ENCODE data around the gene CCDC167. TPM values are rescaled to one million over a fixed set of nuclear protein-coding genes. Genes with fewer than 3 reads are reported as not detected.
A peak's percentile ranks its signal among the peaks of the same experiment; 100 is the strongest.

CCDC167 gene
- total RNA-seq, 1 experiment from 2014 or later, result 31.5 TPM

- intact Hi-C loops (cut with micrococcal nuclease; ENCODE audit: unreplicated experiment), result loop anchor here (2.0 to 10.0 kb wide), 3 partner anchors 82 to 1090 kb away; no protein-coding TSS in a partner anchor
- POLR2A ChIA-PET (ENCODE audit: low non-redundant PET), result no interaction called here
- H3K4me3 ChIP-seq (ENCODE audit: low read depth, low read length, poor library complexity, severe bottlenecking), result no peak overlapping the region
- no peaks in the 10 kb centered on the region for H3K27me3 ChIP-seq (replicated peaks; ENCODE audit: insufficient read depth, low read depth, low read length, poor library complexity)
- no peak for DNase-seq (ENCODE audit: low spot score)
- peaks cover 13% of the 10 kb centered on the region for H3K4me1 ChIP-seq (ENCODE audit: insufficient read depth, low read length, poor library complexity, severe bottlenecking)
- no peak overlapping the region for H3K27ac ChIP-seq (ENCODE audit: low read depth, low read length, poor library complexity, severe bottlenecking)
- BruUV-seq (replicated peaks), result no TSS peak
- CTCF ChIA-PET, result interaction anchor here (0.7 kb wide), 1 partner anchor 540 kb away, joined by 3 read pairs; no protein-coding TSS in a partner anchor
- H3K36me3 ChIP-seq (ENCODE audit: insufficient read depth, low read length, poor library complexity, severe bottlenecking), result no peaks in the 10 kb centered on the region
- H3K9me3 ChIP-seq (ENCODE audit: low read depth, low read length, poor library complexity, severe bottlenecking), result no peaks in the 10 kb centered on the region
- no peak for TF ChIP-seq EZH2 (IDR thresholded peaks at IDR 0.05; ENCODE audit: borderline replicate concordance, low read depth, low read length, poor library complexity, severe bottlenecking)
- TF ChIP-seq CTCF (conservative IDR thresholded peaks at IDR 0.05; ENCODE audit: low read depth, low read length), result no peak
Observed at GRCh38 chr6:37485291-37485702, 14.4 kb downstream of the CCDC167 start.

- Histone ChIP-seq H3K4me1 (ENCODE audit: insufficient read depth, low read length, poor library complexity, severe bottlenecking) (peaks cover 8% of the 10 kb centered on the region), H3K27me3 (replicated peaks; ENCODE audit: insufficient read depth, low read depth, low read length, poor library complexity) (no peaks in the 10 kb centered on the region), H3K27ac (ENCODE audit: low read depth, low read length, poor library complexity, severe bottlenecking) (no peak overlapping the region), H3K9me3 (ENCODE audit: low read depth, low read length, poor library complexity, severe bottlenecking) (no peaks in the 10 kb centered on the region), H3K36me3 (ENCODE audit: insufficient read depth, low read length, poor library complexity, severe bottlenecking) (no peaks in the 10 kb centered on the region), H3K4me3 (ENCODE audit: low read depth, low read length, poor library complexity, severe bottlenecking) (no peak overlapping the region)
- BruUV-seq (replicated peaks), result no TSS peak
- TF ChIP-seq CTCF (conservative IDR thresholded peaks at IDR 0.05; ENCODE audit: low read depth, low read length) (no peak), EZH2 (IDR thresholded peaks at IDR 0.05; ENCODE audit: borderline replicate concordance, low read depth, low read length, poor library complexity, severe bottlenecking) (no peak)
- intact Hi-C loops (cut with micrococcal nuclease; ENCODE audit: unreplicated experiment), result loop anchor here (2.0 to 10.0 kb wide), 3 partner anchors 82 to 1090 kb away; no protein-coding TSS in a partner anchor
- ChIA-PET POLR2A (ENCODE audit: low non-redundant PET) (no interaction called here), CTCF (interaction anchor here (0.5 to 0.7 kb wide), 2 partner anchors 541 to 1560 kb away, joined by 3 to 7 read pairs; no protein-coding TSS in a partner anchor)
- DNase-seq (ENCODE audit: low spot score), result no peak
Observed at GRCh38 chr6:37484786-37485170, 14.9 kb downstream of the CCDC167 start.

- no peaks in the 10 kb centered on the region for H3K27me3 ChIP-seq (replicated peaks; ENCODE audit: insufficient read depth, low read depth, low read length, poor library complexity)
- TF ChIP-seq CTCF (conservative IDR thresholded peaks at IDR 0.05; ENCODE audit: low read depth, low read length) (peak; percentile 81), EZH2 (IDR thresholded peaks at IDR 0.05; ENCODE audit: borderline replicate concordance, low read depth, low read length, poor library complexity, severe bottlenecking) (no peak)
- no peaks in the 10 kb centered on the region for H3K9me3 ChIP-seq (ENCODE audit: low read depth, low read length, poor library complexity, severe bottlenecking)
- H3K36me3 ChIP-seq (ENCODE audit: insufficient read depth, low read length, poor library complexity, severe bottlenecking), result peaks cover 1% of the 10 kb centered on the region
- no peak overlapping the region for H3K27ac ChIP-seq (ENCODE audit: low read depth, low read length, poor library complexity, severe bottlenecking)
- no TSS peak for BruUV-seq (replicated peaks)
- ChIA-PET CTCF (interaction anchor here (0.5 to 0.7 kb wide), 2 partner anchors 541 to 1561 kb away, joined by 3 to 7 read pairs; no protein-coding TSS in a partner anchor), POLR2A (ENCODE audit: low non-redundant PET) (interaction anchor here (0.6 kb wide), 1 partner anchor 1083 kb away, joined by 3 read pairs; no protein-coding TSS in a partner anchor)
- peak; percentile 62 for DNase-seq (ENCODE audit: low spot score)
- peaks cover 4% of the 10 kb centered on the region for H3K4me1 ChIP-seq (ENCODE audit: insufficient read depth, low read length, poor library complexity, severe bottlenecking)
- intact Hi-C loops (cut with micrococcal nuclease; ENCODE audit: unreplicated experiment), result loop anchor here (2.0 to 10.0 kb wide), 3 partner anchors 83 to 1091 kb away; no protein-coding TSS in a partner anchor
- H3K4me3 ChIP-seq (ENCODE audit: low read depth, low read length, poor library complexity, severe bottlenecking), result no peak overlapping the region
Observed at GRCh38 chr6:37483917-37484785, 15.5 kb downstream of the CCDC167 start.

All from A673 (cell line).